Skeletal muscle tissue (tissue), 4 donors: ENCODE measurements around the gene CCDC85C. TPM values are rescaled to one million over a fixed set of nuclear protein-coding genes. Genes with fewer than 3 reads are reported as not detected.

Experiments used
- H3K27ac ChIP-seq: one replicate; pipeline ENCODE4 v1.7.0; 2013; ENCODE audit warnings: mild to moderate bottlenecking, low read depth, low read length, inconsistent platforms
- H3K27me3 ChIP-seq, 3 donors: one replicate each; pipeline ENCODE4 v1.7.0; 2013; ENCODE audit warnings: low read length in 3 of 3; ENCODE audit not compliant: control insufficient read depth in 3 of 3, insufficient read depth in 3 of 3
- H3K36me3 ChIP-seq, 3 donors: one replicate each; pipeline ENCODE4 v1.7.0; 2013; ENCODE audit warnings: low read length in 3 of 3; ENCODE audit not compliant: control insufficient read depth in 3 of 3, insufficient read depth in 3 of 3
- H3K4me1 ChIP-seq, 3 donors: one replicate each; pipeline ENCODE4 v1.7.0; 2013; ENCODE audit warnings: low read length in 3 of 3, mild to moderate bottlenecking in 3 of 3; ENCODE audit not compliant: control insufficient read depth in 3 of 3, insufficient read depth in 3 of 3
- H3K4me3 ChIP-seq, 3 donors: one replicate each; pipeline ENCODE4 v1.7.0; 2013; ENCODE audit warnings: low read length in 3 of 3
- H3K9ac ChIP-seq, 3 donors: one replicate each; pipeline ENCODE4 v1.7.0; 2013; ENCODE audit warnings: low read length in 3 of 3, mild to moderate bottlenecking in 3 of 3, moderate library complexity in 2 of 3, low read depth in 1 of 3
- H3K9me3 ChIP-seq, 3 donors: one replicate each; pipeline ENCODE4 v1.7.0; 2013; ENCODE audit warnings: low read length in 3 of 3; ENCODE audit not compliant: control insufficient read depth in 3 of 3
- total RNA-seq: library from RNA; depleted of rRNA; stranded (reverse); fragments of >200 nt; gene quantifications from one replicate; pipeline ENCODE4 v1.2.3, GENCODE V29; 2014
- donor health status: Osteomylitis.

CCDC85C gene
- total RNA-seq, 1 donor from 2014 or later = 1.6 TPM

DNA sequence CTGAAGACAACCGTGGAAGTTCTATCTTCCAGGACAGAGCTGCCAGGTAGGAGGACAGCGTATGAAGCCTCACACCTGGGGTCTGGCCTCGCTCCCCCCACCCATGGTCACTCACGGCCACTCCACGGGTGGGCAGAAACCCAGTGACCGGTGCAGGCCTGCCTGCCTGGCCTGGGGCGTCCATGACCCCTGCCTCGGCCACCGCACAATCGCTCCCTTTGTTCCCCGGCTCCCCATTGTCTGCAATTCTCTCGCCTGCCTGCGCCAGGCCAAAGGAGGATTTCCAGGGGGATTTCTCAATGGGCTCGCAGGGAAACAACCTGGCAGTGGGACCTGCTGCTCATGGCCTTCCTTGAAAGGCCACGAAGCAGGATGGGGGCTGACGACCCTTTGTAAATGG, 22.6 kb downstream of the CCDC85C start:
- no peaks in the 10 kb centered on the region for H3K27me3 ChIP-seq
- no peak overlapping the region for H3K9ac ChIP-seq
- H3K36me3 ChIP-seq = no peaks in the 10 kb centered on the region
- H3K4me1 ChIP-seq = peaks cover 22 to 44% (median 40%) of the 10 kb centered on the region in 3 donors
- H3K27ac ChIP-seq = no peak overlapping the region
- no peaks in the 10 kb centered on the region for H3K9me3 ChIP-seq
- H3K4me3 ChIP-seq = no peak overlapping the region

DNA sequence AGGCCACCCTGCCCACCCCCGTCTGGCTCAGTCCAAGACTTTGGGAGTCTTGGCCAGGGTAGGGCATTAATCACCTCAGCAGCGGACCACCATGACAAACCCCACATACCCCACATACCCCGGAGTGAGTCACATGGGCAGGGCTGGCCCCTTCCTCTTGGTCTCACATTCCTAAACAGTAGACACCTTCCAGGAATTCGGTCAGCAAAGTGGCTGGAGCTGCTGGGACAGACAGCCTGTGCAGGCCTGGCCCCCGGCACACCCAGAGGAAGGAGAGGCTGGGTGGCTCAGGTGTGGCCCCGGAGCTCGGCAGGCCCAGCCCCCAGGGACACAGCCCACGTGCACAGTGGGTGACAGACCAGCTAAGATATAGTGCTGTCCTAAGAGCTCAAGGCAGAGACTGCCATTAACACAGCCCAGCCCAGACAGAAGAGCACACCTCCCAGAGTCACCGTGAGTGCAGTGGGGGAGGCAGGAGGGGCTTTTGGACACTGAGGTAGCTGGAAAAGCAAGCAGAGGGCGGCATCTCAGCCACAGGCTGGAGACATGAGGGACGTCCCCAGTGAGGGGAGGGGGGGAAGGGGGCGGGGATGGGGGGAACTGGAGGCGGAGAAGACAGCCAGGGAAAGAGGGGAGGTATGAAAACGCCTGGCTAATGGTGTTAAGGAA, 24.0 kb downstream of the CCDC85C start:
- H3K9ac ChIP-seq = peak overlapping the region in 1 of 3 donors; percentile 33
- H3K4me3 ChIP-seq = no peak overlapping the region
- H3K9me3 ChIP-seq = no peaks in the 10 kb centered on the region
- no peak overlapping the region for H3K27ac ChIP-seq
- peaks cover 35 to 57% (median 52%) of the 10 kb centered on the region in 3 donors for H3K4me1 ChIP-seq
- H3K36me3 ChIP-seq = no peaks in the 10 kb centered on the region
- H3K27me3 ChIP-seq = no peaks in the 10 kb centered on the region

DNA sequence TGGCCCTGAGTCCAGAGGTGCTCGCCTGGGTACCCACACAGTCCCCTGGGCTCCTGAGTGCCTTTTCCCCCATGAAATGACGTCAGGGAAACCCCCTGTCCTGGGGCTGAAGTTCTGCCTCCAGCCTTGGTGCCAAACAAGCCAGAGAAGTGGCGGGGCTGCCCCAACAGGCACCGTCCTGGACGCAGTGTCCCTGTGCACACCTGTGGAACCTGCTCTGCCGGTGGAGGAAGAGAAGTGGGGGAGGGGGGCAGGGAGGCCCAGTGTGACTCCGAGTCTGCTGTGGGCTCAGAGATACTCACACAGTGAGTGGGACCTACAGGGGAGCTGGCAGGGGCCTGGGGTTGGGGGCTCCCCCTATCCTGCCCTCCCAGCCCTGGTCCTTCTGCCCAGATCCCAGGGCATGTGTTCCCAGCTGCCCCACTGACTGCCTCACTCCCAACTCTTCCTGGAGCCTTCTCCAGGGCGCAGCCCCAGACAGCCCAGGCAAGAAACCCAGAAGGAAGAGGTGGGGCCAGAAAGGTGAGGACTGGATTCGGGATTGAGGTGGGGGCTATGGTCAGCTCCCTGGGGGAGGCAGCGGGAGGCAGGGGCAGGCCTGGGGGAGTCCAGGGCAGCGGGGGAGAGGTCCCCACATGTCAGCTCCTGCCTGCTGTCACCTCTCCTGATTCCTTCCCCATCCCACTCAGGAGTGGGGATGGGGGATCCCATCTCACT, 24.7 kb downstream of the CCDC85C start:
- Histone ChIP-seq H3K9me3 (no peaks in the 10 kb centered on the region), H3K27ac (peak overlapping the region; percentile 64), H3K4me3 (peak overlapping the region in 2 of 3 donors; percentile 60 to 62), H3K4me1 (peaks cover 43 to 65% (median 60%) of the 10 kb centered on the region in 3 donors), H3K36me3 (no peaks in the 10 kb centered on the region), H3K9ac (peak overlapping the region in 2 of 3 donors; percentile 11 to 74), H3K27me3 (no peaks in the 10 kb centered on the region)

DNA sequence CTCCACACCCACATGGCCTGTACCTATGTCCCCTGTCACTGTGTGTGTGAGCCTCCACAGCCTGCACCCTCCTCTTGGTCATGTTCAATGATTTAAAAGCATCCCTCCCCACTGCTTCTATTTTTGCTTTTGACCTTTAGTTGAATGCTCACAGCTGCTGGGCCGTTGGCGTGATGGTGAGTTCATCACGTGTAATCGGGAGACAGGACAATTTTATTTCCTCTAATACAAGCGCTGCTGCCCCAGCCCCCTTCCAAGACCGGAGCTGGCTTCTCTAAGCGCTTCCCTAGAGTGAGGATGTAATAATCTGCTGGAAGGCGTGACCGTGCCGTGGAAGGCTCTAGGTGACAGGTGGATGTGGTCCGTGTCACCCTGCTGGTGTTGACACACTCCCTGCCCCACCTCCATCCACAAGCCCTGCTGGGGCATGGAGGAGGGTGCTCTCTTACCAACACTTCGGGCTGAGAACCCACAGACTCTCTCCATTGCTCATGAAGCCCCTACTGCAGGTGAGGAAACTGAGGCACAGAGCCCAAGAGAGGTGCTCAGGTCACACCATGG, 25.4 kb downstream of the CCDC85C start:
- peak overlapping the region; percentile 54 to 62 (median 60) for H3K4me3 ChIP-seq
- H3K4me1 ChIP-seq = peaks cover 50 to 72% (median 66%) of the 10 kb centered on the region in 3 donors
- H3K27ac ChIP-seq = peak overlapping the region; percentile 64
- no peaks in the 10 kb centered on the region for H3K36me3 ChIP-seq
- H3K9me3 ChIP-seq = no peaks in the 10 kb centered on the region
- H3K9ac ChIP-seq = peak overlapping the region; percentile 11 to 74 (median 43)
- H3K27me3 ChIP-seq = no peaks in the 10 kb centered on the region

DNA sequence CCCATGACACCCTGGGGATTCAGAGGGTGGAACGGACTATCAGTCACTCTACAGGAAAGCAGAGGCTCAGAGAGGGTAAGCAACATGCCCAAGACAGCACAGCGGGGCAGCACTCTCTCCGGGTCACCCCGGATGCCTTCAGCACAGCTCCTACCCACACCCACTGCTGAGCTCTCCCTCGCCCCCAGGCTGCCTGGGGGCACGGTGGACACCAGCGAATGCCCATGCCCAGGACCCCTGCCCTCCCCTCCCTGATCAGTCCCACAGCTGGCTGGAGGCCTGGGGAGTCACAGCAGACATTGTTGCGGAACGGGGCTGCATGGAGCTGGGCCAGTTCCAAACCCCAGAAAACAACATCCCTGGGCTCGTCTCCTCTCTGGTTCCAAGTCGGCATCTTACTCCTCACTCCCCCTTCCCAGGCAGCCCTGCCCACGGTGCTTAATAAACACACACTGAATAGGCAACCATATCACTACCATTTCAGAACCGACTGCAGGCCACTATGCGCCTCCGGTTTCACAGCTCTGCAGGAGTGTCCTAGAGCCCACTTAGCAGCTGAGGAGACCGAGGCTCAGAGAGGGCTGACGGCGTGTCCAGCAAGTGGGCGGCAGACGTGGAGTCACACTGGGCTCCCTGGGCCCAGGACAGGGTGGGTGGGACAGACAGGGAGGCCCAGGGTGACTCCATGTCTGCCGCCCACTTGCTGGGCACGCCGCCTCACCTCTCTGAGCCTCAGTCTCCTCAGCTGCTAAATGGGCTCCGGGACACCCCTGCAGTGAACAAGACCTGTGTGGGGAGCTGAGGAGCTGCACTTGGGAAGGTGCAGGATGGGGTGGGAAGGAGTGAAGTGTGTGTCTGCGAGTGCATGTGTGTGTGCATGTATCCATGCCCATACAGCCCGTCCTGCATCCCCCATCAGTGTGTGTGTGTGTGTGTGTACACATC, 27.0 kb downstream of the CCDC85C start:
- Histone ChIP-seq H3K9me3 (no peaks in the 10 kb centered on the region), H3K4me1 (peaks cover 62 to 88% (median 82%) of the 10 kb centered on the region in 3 donors), H3K36me3 (no peaks in the 10 kb centered on the region), H3K27me3 (no peaks in the 10 kb centered on the region), H3K4me3 (no peak overlapping the region), H3K9ac (peak overlapping the region in 1 of 3 donors; percentile 25), H3K27ac (peak overlapping the region; percentile 65)

DNA sequence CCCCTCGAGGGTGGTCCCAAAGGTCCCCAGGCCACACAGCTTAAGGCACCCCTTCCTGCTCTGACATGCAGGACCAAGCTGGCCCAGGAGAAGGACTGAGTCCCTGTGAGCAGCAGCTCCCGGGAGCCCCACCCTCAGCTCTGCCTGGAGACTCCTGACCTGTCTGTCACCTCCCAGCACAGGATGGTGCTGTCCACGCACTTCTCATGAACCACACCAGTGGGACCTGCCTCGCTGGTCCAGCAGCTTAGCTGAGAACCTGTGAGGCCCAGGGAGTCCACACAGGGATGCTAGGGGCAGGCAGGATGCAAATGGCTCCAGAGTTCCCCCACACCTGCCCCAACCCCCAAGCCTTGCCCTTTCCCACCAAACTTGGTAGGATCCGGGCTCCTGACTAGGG, 27.7 kb downstream of the CCDC85C start:
- peaks cover 62 to 92% (median 86%) of the 10 kb centered on the region in 3 donors for H3K4me1 ChIP-seq
- no peaks in the 10 kb centered on the region for H3K36me3 ChIP-seq
- peak overlapping the region; percentile 65 for H3K27ac ChIP-seq
- H3K27me3 ChIP-seq = no peaks in the 10 kb centered on the region
- H3K4me3 ChIP-seq = no peak overlapping the region
- peak overlapping the region in 2 of 3 donors; percentile 9 to 25 for H3K9ac ChIP-seq
- H3K9me3 ChIP-seq = no peaks in the 10 kb centered on the region

DNA sequence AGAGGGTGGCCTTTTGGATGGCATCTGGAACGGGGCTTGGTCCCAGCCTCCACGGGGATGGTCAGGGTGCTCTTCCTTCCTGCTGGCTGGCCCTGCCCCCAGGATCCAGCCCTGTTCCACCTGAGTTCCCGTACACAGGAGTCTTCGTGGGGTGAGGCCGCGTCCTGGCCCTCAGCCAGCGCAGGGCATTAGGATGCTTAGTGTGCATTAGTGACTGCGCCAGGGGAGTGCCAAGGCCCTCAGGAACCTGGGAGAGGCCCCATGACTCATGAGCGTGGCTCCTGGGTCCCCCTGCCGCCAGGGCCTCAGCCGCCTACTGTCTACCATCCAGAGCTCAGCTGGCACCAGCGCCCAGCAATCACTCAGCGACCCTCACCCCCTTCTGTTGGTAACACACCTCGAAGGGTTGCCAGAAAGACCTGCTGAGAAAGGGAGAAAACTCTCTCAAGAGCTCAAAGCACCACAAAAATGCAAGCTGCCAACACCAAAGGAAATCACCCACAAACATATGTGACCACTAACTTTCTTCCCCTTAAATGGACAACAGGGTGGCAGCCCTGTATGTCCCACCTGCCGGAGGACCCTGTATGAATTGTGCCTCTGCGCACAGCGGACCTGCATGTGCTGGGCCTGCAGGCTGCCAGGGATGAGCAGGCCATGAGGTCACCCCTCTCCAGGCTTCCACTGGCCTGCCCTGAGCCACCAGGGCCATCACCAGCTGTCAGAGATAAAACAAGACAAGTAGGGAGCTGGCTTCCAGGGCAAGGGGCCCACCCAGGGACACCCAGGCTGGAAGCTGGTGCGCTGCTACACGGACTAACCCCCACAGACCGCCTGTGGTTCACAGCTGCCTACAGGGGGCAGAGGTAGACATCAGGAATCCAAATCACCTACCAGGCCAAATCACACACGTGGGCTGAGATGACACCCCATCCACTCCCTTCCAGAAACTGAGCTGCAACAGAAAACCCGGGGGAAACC, 28.7 kb downstream of the CCDC85C start:
- H3K9ac ChIP-seq = peak overlapping the region; percentile 8 to 60 (median 33)
- H3K27ac ChIP-seq = peak overlapping the region; percentile 65
- H3K4me3 ChIP-seq = no peak overlapping the region
- H3K9me3 ChIP-seq = no peaks in the 10 kb centered on the region
- peaks cover 62 to 91% (median 86%) of the 10 kb centered on the region in 3 donors for H3K4me1 ChIP-seq
- no peaks in the 10 kb centered on the region for H3K27me3 ChIP-seq
- no peaks in the 10 kb centered on the region for H3K36me3 ChIP-seq

DNA sequence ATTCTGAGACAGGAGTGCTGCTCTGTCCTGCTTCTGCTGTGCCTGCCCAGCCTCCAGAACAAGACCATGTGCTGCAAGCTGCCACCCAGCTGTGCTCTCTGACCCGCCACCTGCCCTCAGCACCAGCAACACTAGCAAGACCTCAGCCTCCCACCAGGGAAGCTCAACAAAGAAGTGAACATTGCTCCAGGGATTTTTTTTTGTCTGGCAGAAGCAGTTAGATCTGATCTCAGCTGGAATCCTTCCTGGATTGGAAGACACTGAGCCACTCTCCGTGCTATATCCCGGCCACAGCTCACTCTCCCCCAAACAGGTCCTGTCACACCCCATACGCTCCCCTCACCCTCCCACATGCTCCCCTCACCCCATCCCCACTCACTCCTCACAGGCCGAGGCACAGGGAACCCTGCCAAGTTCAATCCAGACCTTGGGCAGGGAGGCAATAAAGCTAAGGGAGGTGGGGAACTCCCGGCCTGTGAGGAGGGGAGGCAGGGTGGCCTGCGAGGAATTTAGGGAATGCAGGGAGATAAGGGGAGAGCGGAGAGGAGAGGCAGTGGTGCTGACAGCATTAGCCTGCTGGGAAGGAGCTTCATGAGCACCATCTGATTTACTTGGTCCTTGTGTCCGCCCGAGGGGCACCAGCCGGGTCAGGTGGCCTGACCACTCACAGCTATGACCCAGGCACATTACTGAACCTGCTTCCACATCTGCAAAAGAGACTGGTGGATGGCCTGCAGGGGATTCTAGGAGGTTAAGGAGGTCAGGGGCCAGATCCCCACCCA, 29.7 kb downstream of the CCDC85C start:
- Histone ChIP-seq H3K27me3 (no peaks in the 10 kb centered on the region), H3K36me3 (no peaks in the 10 kb centered on the region), H3K27ac (no peak overlapping the region), H3K4me3 (no peak overlapping the region), H3K4me1 (peaks cover 64 to 92% (median 81%) of the 10 kb centered on the region in 3 donors), H3K9me3 (no peaks in the 10 kb centered on the region), H3K9ac (peak overlapping the region; percentile 8 to 60 (median 40))
